ENCODE measurements around the gene PSMD14. TPM values are rescaled to one million over a fixed set of nuclear protein-coding genes. Genes with fewer than 3 reads are reported as not detected.

The PSMD14 gene
- total RNA-seq, 1 experiment from 2014 or later = 93.7 TPM

DNA sequence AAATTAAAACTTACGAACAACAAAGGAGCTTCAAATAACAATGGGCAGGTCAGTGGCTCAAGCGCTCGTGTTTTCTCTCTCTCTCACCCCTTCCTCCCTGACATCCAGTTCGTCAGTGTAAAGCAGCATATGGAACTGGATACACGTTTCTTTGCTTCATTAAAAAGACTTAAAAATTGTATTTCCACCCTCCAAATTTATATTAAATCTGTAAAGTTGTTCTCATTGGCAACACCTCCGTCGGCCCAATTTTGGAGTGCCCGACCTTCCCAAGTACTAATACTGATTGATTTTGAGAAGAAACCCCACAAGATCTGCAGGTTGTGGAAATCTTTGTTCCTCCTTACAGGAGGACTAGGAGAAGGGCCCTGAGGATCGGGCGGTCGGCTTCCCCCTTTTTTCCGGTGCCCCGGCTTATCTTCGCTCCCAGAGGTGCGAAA, 110.1 kb downstream of the PSMD14 start:
- Histone ChIP-seq H3K27me3 (ENCODE audit: control insufficient read depth, insufficient read depth, low read length) (peaks cover 29% of the 10 kb centered on the region), H3K4me3 (ENCODE audit: low read depth in 2 of 2, low read length in 2 of 2) (peak overlapping the region; percentile 28 to 56), H3K36me3 (ENCODE audit: control insufficient read depth, insufficient read depth, low read length) (no peaks in the 10 kb centered on the region), H3K4me1 (ENCODE audit: control insufficient read depth, insufficient read depth, low read length) (peaks cover 20% of the 10 kb centered on the region), H3K9me3 (ENCODE audit: control insufficient read depth, insufficient read depth, low read depth, low read length) (no peaks in the 10 kb centered on the region), H3K27ac (ENCODE audit: low read length) (no peak overlapping the region)
- ChIA-PET CTCF (no interaction called here), POLR2A (no interaction called here)
- BruUV-seq (replicated peaks) = no TSS peak
- intact Hi-C loops (cut with micrococcal nuclease; ENCODE audit: unreplicated experiment) = loop anchor here (10.0 kb wide), 1 partner anchor 527 kb away; no protein-coding TSS in a partner anchor
- ATAC-seq (no peak), DNase-seq (ENCODE audit: low read depth, low spot score) (no peak)
- TF ChIP-seq TCF7L2 (IDR thresholded peaks at IDR 0.05; ENCODE audit: low read depth, low read length) (no peak), POLR2AphosphoS5 (IDR thresholded peaks at IDR 0.05; ENCODE audit: low read depth, low read length) (no peak), SIN3A (IDR thresholded peaks at IDR 0.05; ENCODE audit: borderline replicate concordance, insufficient read depth, low read depth, low read length) (no peak)
- TF ChIP-seq, protein P1, sequence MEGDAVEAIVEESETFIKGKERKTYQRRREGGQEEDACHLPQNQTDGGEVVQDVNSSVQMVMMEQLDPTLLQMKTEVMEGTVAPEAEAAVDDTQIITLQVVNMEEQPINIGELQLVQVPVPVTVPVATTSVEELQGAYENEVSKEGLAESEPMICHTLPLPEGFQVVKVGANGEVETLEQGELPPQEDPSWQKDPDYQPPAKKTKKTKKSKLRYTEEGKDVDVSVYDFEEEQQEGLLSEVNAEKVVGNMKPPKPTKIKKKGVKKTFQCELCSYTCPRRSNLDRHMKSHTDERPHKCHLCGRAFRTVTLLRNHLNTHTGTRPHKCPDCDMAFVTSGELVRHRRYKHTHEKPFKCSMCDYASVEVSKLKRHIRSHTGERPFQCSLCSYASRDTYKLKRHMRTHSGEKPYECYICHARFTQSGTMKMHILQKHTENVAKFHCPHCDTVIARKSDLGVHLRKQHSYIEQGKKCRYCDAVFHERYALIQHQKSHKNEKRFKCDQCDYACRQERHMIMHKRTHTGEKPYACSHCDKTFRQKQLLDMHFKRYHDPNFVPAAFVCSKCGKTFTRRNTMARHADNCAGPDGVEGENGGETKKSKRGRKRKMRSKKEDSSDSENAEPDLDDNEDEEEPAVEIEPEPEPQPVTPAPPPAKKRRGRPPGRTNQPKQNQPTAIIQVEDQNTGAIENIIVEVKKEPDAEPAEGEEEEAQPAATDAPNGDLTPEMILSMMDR (IDR thresholded peaks at IDR 0.05) = no peak
- TF ChIP-seq, protein P2, sequence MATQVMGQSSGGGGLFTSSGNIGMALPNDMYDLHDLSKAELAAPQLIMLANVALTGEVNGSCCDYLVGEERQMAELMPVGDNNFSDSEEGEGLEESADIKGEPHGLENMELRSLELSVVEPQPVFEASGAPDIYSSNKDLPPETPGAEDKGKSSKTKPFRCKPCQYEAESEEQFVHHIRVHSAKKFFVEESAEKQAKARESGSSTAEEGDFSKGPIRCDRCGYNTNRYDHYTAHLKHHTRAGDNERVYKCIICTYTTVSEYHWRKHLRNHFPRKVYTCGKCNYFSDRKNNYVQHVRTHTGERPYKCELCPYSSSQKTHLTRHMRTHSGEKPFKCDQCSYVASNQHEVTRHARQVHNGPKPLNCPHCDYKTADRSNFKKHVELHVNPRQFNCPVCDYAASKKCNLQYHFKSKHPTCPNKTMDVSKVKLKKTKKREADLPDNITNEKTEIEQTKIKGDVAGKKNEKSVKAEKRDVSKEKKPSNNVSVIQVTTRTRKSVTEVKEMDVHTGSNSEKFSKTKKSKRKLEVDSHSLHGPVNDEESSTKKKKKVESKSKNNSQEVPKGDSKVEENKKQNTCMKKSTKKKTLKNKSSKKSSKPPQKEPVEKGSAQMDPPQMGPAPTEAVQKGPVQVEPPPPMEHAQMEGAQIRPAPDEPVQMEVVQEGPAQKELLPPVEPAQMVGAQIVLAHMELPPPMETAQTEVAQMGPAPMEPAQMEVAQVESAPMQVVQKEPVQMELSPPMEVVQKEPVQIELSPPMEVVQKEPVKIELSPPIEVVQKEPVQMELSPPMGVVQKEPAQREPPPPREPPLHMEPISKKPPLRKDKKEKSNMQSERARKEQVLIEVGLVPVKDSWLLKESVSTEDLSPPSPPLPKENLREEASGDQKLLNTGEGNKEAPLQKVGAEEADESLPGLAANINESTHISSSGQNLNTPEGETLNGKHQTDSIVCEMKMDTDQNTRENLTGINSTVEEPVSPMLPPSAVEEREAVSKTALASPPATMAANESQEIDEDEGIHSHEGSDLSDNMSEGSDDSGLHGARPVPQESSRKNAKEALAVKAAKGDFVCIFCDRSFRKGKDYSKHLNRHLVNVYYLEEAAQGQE (IDR thresholded peaks at IDR 0.05; ENCODE audit: insufficient read depth in 1 of 2, low read depth in 2 of 2, low read length in 1 of 2) = no peak
- in situ Hi-C loops (cut with HindIII; ENCODE audit: low pct_unique_long_range_greater_than_20kb, low sequenced_read_pairs) = no loop called here

DNA sequence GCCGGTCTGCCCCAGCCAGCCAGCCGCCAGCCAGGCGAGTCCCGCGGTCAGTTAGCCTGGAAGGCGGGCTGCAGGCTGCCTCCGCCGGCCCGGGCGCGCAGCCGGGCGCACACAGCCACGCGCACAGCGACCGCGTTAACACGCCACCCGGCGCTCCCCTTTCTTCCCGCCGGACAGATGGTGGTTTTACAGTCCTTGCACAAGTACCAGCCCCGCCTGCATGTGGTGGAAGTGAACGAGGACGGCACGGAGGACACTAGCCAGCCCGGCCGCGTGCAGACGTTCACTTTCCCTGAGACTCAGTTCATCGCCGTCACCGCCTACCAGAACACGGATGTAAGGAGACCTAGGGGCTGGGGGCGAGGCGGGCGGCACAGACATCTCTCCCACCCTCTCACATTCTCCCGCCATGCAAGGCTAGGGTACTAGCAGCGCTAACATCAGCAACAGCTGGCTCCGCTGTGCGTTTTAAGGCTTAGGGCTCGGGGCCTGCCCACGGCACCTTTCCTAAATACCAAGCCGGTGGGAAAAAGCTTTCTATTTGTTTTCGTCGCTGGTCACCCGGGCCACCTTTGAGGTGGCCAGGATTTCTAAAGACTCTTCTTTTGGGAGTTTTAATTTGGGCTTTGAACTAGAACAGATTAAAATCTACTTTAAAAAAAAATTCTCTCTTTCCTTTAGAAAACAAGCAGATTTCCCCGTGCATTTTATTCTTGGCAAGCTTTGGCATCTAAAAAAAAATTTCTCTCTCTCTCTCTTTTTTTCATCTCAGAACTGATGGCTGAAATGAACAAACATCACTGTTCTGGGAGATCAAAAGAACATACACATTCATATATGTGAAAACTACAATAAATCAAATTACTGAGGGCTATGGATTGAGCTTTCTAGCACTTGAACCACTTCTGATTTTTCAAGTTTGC, 110.8 kb downstream of the PSMD14 start:
- DNase-seq (ENCODE audit: low read depth, low spot score) = no peak
- POLR2A ChIA-PET = no interaction called here
- TF ChIP-seq POLR2AphosphoS5 (IDR thresholded peaks at IDR 0.05; ENCODE audit: low read depth, low read length) (no peak), SIN3A (IDR thresholded peaks at IDR 0.05; ENCODE audit: borderline replicate concordance, insufficient read depth, low read depth, low read length) (no peak)
- no peaks in the 10 kb centered on the region for H3K9me3 ChIP-seq (ENCODE audit: control insufficient read depth, insufficient read depth, low read depth, low read length)
- peaks cover 15% of the 10 kb centered on the region for H3K4me1 ChIP-seq (ENCODE audit: control insufficient read depth, insufficient read depth, low read length)
- peaks cover 29% of the 10 kb centered on the region for H3K27me3 ChIP-seq (ENCODE audit: control insufficient read depth, insufficient read depth, low read length)
- in situ Hi-C loops (cut with HindIII; ENCODE audit: low pct_unique_long_range_greater_than_20kb, low sequenced_read_pairs) (no loop called here), intact Hi-C loops (cut with micrococcal nuclease; ENCODE audit: unreplicated experiment) (loop anchor here (10.0 kb wide), 1 partner anchor 526 kb away; no protein-coding TSS in a partner anchor)
- ATAC-seq = 0 out of 2 replicates have a peak, but pooled peaks have one; percentile 12
- H3K4me3 ChIP-seq (ENCODE audit: low read depth in 2 of 2, low read length in 2 of 2) = peak overlapping the region; percentile 28 to 56
- no peak overlapping the region for H3K27ac ChIP-seq (ENCODE audit: low read length)
- CTCF ChIA-PET = no interaction called here
- H3K36me3 ChIP-seq (ENCODE audit: control insufficient read depth, insufficient read depth, low read length) = no peaks in the 10 kb centered on the region
- no TSS peak for BruUV-seq (replicated peaks)

All from Panc1 (cell line).